Skeletal muscle cell (primary cell): ENCODE data around the gene PCDHB15.
A peak's percentile ranks its signal among the peaks of the same experiment; 100 is the strongest.
"Not testable (repeated sequence)": the region's sequence is repeated elsewhere in the genome, so short reads cannot be mapped to it uniquely, and the experiment has no call there.

Experiments
- DNase-seq: peaks from one replicate; pipeline ENCODE4 v3.0.0-alpha.2; 2010; ENCODE audit warnings: low read depth
- H3K4me3 ChIP-seq: 2 replicates; pipeline ENCODE4 v1.5.1; 2011; ENCODE audit warnings: low read depth, mild to moderate bottlenecking, control low read depth, low read length, moderate library complexity

Gene PCDHB15

GRCh38 chr5:141245250-141245717 is at the start of gene PCDHB15:
Gene PCDHB15, plus strand, starts transcription at chr5:141245395. Its CDS starts 184 bp downstream, at chr5:141245579.
- no peak for DNase-seq
- peak within 1 kb of the TSS; percentile 15 for H3K4me3 ChIP-seq

GRCh38 chr5:141196363-141196762 is 48.8 kb upstream of the PCDHB15 start:
- DNase-seq: no peak
- H3K4me3 ChIP-seq: no peak overlapping the region

- no peak within 1 kb of the TSS for H3K4me3 ChIP-seq
- no peak for DNase-seq
These were observed 45.6 kb upstream of the PCDHB15 start, which contains the start of gene PCDHB11 for GRCh38 chr5:141199359-141200235. Gene PCDHB11, plus strand, starts transcription at chr5:141199627. Its CDS starts 148 bp downstream, at chr5:141199775.

- not testable (repeated sequence) for DNase-seq, H3K4me3 ChIP-seq
These were observed 44.1 kb upstream of the PCDHB15 start for GRCh38 chr5:141201126-141201525.

GRCh38 chr5:141201646-141202045 is 43.5 kb upstream of the PCDHB15 start:
- not testable (repeated sequence) for DNase-seq, H3K4me3 ChIP-seq

- no peak for DNase-seq
These were observed 36.7 kb upstream of the PCDHB15 start, which contains the start of gene PCDHB12 for GRCh38 chr5:141208478-141208877. Gene PCDHB12, plus strand, starts transcription at chr5:141208719. Its CDS starts 189 bp downstream, at chr5:141208908.

GRCh38 chr5:141210281-141210680 is 34.9 kb upstream of the PCDHB15 start:
- H3K4me3 ChIP-seq, DNase-seq: not testable (repeated sequence)

More at GRCh38 chr5:141208478-141208877, 36.7 kb upstream of the PCDHB15 start, which contains the start of gene PCDHB12:
- H3K4me3 ChIP-seq: peak within 1 kb of the TSS; percentile 10

GRCh38 chr5:141210849-141211248 is 34.3 kb upstream of the PCDHB15 start:
- H3K4me3 ChIP-seq, DNase-seq: not testable (repeated sequence)

GRCh38 chr5:141213656-141214339 is 31.4 kb upstream of the PCDHB15 start, which contains the start of gene PCDHB13:
Gene PCDHB13, plus strand, starts transcription at chr5:141213919. Its CDS starts 205 bp downstream, at chr5:141214124.
- DNase-seq, H3K4me3 ChIP-seq: not testable (repeated sequence)

GRCh38 chr5:141214583-141214982 is 30.6 kb upstream of the PCDHB15 start:
- not testable (repeated sequence) for DNase-seq, H3K4me3 ChIP-seq

GRCh38 chr5:141215504-141215903 is 29.7 kb upstream of the PCDHB15 start:
- not testable (repeated sequence) for DNase-seq, H3K4me3 ChIP-seq

- DNase-seq, H3K4me3 ChIP-seq: not testable (repeated sequence)
These were observed 29.2 kb upstream of the PCDHB15 start for GRCh38 chr5:141216035-141216434.

- peak within 1 kb of the TSS; percentile 34 for H3K4me3 ChIP-seq
- no peak for DNase-seq
These were observed 21.9 kb upstream of the PCDHB15 start, which contains the start of gene PCDHB14 for GRCh38 chr5:141223112-141223783. Gene PCDHB14, plus strand, starts transcription at chr5:141223343. Its CDS starts 163 bp downstream, at chr5:141223506.

GRCh38 chr5:141224844-141225243 is 20.4 kb upstream of the PCDHB15 start:
- not testable (repeated sequence) for DNase-seq, H3K4me3 ChIP-seq

GRCh38 chr5:141225421-141225820 is 19.8 kb upstream of the PCDHB15 start:
- not testable (repeated sequence) for H3K4me3 ChIP-seq, DNase-seq

GRCh38 chr5:141234109-141234667 is 11.0 kb upstream of the PCDHB15 start:
- no peak for DNase-seq
- peak overlapping the region; percentile 20 for H3K4me3 ChIP-seq

- DNase-seq, H3K4me3 ChIP-seq: not testable (repeated sequence)
These were observed 9.3 kb upstream of the PCDHB15 start for GRCh38 chr5:141235922-141236321.

- H3K4me3 ChIP-seq: no peak overlapping the region
- DNase-seq: no peak
These were observed 8.5 kb upstream of the PCDHB15 start for GRCh38 chr5:141236516-141237313.
